IMR-90 (cell line): ENCODE results near the gene ITSN1. TPM values are rescaled to one million over a fixed set of nuclear protein-coding genes. Genes with fewer than 3 reads are reported as not detected.

ENCODE experiments used
- ATAC-seq: fragments of 200-7000 bp; cut with Tn5 transposase; 2 replicates; pipeline ENCODE4 v1.9.1; 2020; ENCODE audit warnings: low read depth, mild to moderate bottlenecking, moderate library complexity
- BruUV-seq: library from RNA; stranded (reverse); fragments of 400-500 nt; replicated peaks from 2 replicates; lab custom pipeline; 2021; lab: Mats Ljungman, UMichigan
- CTCF ChIA-PET: fragments of 300-600 bp; formaldehyde crosslinking; extraction: SDS; loops from one replicate; lab custom pipeline; 2021; ENCODE audit warnings: antibody characterized with exemption; lab: Yijun Ruan, JAX
- POLR2A ChIA-PET: fragments of 300-600 bp; sonication (Branson Sonifier 250); formaldehyde crosslinking; loops from one replicate; lab custom pipeline; 2022; ENCODE audit warnings: antibody characterized with exemption; ENCODE audit not compliant: unreplicated experiment; lab: Charles Lee
- DNase-seq: peaks from one replicate; pipeline ENCODE4 v3.0.0; 2013
- H2AFZ ChIP-seq: replicated peaks from 2 replicates; pipeline ENCODE3; 2013; ENCODE audit warnings: low read length, mild to moderate bottlenecking; ENCODE audit not compliant: poor library complexity
- H2AK5ac ChIP-seq: 2 replicates; pipeline ENCODE4 v1.6.1; 2013; ENCODE audit warnings: low read depth, low read length, inconsistent platforms
- H2AK9ac ChIP-seq: replicated peaks from 2 replicates; pipeline ENCODE3; 2013; ENCODE audit warnings: mild to moderate bottlenecking, low read depth, low read length, moderate library complexity; ENCODE audit not compliant: poor library complexity
- H2BK120ac ChIP-seq: 2 replicates; pipeline ENCODE4 v1.6.1; 2013; ENCODE audit warnings: low read depth, low read length, inconsistent platforms
- H2BK15ac ChIP-seq: 3 replicates; pipeline ENCODE4 v1.6.1; 2013; ENCODE audit warnings: low read depth, low read length, inconsistent platforms
- H2BK20ac ChIP-seq: 2 replicates; pipeline ENCODE4 v1.6.1; 2013; ENCODE audit warnings: low read depth, mild to moderate bottlenecking, inconsistent platforms, low read length, moderate library complexity
- H2BK5ac ChIP-seq: 2 replicates; pipeline ENCODE4 v1.6.1; 2013; ENCODE audit warnings: mild to moderate bottlenecking, low read depth, low read length, inconsistent platforms; ENCODE audit not compliant: poor library complexity, severe bottlenecking
- H3K14ac ChIP-seq: replicated peaks from 2 replicates; pipeline ENCODE4 v1.6.1; 2013; ENCODE audit warnings: low read depth, low read length, inconsistent platforms
- H3K18ac ChIP-seq: 2 replicates; pipeline ENCODE4 v1.6.1; 2013; ENCODE audit warnings: low read depth, low read length, control low read depth
- H3K23ac ChIP-seq: 2 replicates; pipeline ENCODE4 v1.6.1; 2013; ENCODE audit warnings: low read depth, low read length, inconsistent platforms
- H3K27ac ChIP-seq: 2 replicates; pipeline ENCODE4 v1.5.1; 2013; ENCODE audit warnings: mild to moderate bottlenecking, control low read depth, low read length; ENCODE audit not compliant: insufficient read depth
- H3K27me3 ChIP-seq: 2 replicates; pipeline ENCODE4 v1.6.1; 2013; ENCODE audit warnings: low read length; ENCODE audit not compliant: control insufficient read depth, insufficient read depth
- H3K36me3 ChIP-seq: 2 replicates; pipeline ENCODE4 v1.6.1; 2013; ENCODE audit warnings: low read length, mixed read lengths; ENCODE audit not compliant: control insufficient read depth, insufficient read depth
- H3K4ac ChIP-seq: 2 replicates; pipeline ENCODE4 v1.6.1; 2013; ENCODE audit warnings: low read depth, low read length, inconsistent platforms
- H3K4me1 ChIP-seq: 2 replicates; pipeline ENCODE4 v1.6.1; 2013; ENCODE audit warnings: low read length, mixed read lengths; ENCODE audit not compliant: control insufficient read depth, insufficient read depth
- H3K4me2 ChIP-seq: 2 replicates; pipeline ENCODE4 v1.6.1; 2013; ENCODE audit warnings: low read depth, mild to moderate bottlenecking, control low read depth, low read length, moderate library complexity
- H3K4me3 ChIP-seq: 2 replicates; pipeline ENCODE4 v1.5.1; 2013; ENCODE audit warnings: low read depth, mild to moderate bottlenecking, control low read depth, low read length, moderate library complexity; ENCODE audit not compliant: insufficient read depth
- H3K56ac ChIP-seq: 2 replicates; pipeline ENCODE4 v1.6.1; 2013; ENCODE audit warnings: low read length, inconsistent platforms; ENCODE audit not compliant: insufficient read depth; ENCODE audit errors: extremely low read depth
- H3K79me1 ChIP-seq, 2 experiments: 2 replicates each; pipeline ENCODE4 v1.6.1; 2013; ENCODE audit warnings: low read length in 2 of 2, inconsistent platforms in 1 of 2, low read depth in 1 of 2
- H3K9ac ChIP-seq: 2 replicates; pipeline ENCODE4 v1.6.1; 2013; ENCODE audit warnings: low read depth, low read length, control low read depth
- H3K9me1 ChIP-seq: 2 replicates; pipeline ENCODE4 v1.6.1; 2013; ENCODE audit warnings: low read length, inconsistent platforms; ENCODE audit not compliant: insufficient read depth
- H3K9me3 ChIP-seq: 2 replicates; pipeline ENCODE4 v1.6.1; 2013; ENCODE audit warnings: low read length; ENCODE audit not compliant: control insufficient read depth, insufficient read depth
- H4K20me1 ChIP-seq: 2 replicates; pipeline ENCODE4 v1.6.1; 2013; ENCODE audit warnings: low read length, inconsistent platforms; ENCODE audit not compliant: insufficient read depth
- H4K5ac ChIP-seq: 2 replicates; pipeline ENCODE4 v1.6.1; 2013; ENCODE audit warnings: mild to moderate bottlenecking, low read depth, low read length, control low read depth
- H4K8ac ChIP-seq, 2 experiments: 2 replicates each; pipeline ENCODE4 v1.6.1; 2013; ENCODE audit warnings: low read depth in 2 of 2, low read length in 2 of 2, control low read depth in 1 of 2, inconsistent platforms in 1 of 2
- H4K91ac ChIP-seq: 2 replicates; pipeline ENCODE4 v1.6.1; 2013; ENCODE audit warnings: low read depth, low read length, inconsistent platforms; ENCODE audit not compliant: insufficient read depth
- BHLHE40 ChIP-seq: fragments of 150-350 bp; IDR thresholded peaks from 2 replicates; pipeline ENCODE4 v1.6.1; 2016; ENCODE audit warnings: mild to moderate bottlenecking, low read depth, low read length
- CEBPB ChIP-seq: IDR thresholded peaks from 2 replicates; pipeline ENCODE4 v1.6.1; 2012; ENCODE audit warnings: low read depth, low read length, improper control_type of control experiment
- CHD1 ChIP-seq: IDR thresholded peaks from 2 replicates; pipeline ENCODE4 v1.6.1; 2012; ENCODE audit warnings: low read depth, low read length, improper control_type of control experiment
- CTCF ChIP-seq: conservative IDR thresholded peaks from 2 replicates; pipeline ENCODE4 v1.5.1; 2012; ENCODE audit warnings: mild to moderate bottlenecking, low read depth, low read length, improper control_type of control experiment
- ELK1 ChIP-seq: fragments of 150-350 bp; IDR thresholded peaks from 2 replicates; pipeline ENCODE4 v1.6.1; 2016; ENCODE audit warnings: low read depth, mild to moderate bottlenecking, low read length, moderate library complexity, borderline replicate concordance
- FOS ChIP-seq: fragments of 150-350 bp; IDR thresholded peaks from 2 replicates; pipeline ENCODE4 v1.6.1; 2016; ENCODE audit warnings: low read depth, low read length
- MAFK ChIP-seq: IDR thresholded peaks from 2 replicates; pipeline ENCODE4 v1.6.1; 2012; ENCODE audit warnings: low read depth, low read length, improper control_type of control experiment
- MAZ ChIP-seq: IDR thresholded peaks from 2 replicates; pipeline ENCODE4 v1.6.1; 2012; ENCODE audit warnings: low read depth, mild to moderate bottlenecking, low read length, improper control_type of control experiment, moderate library complexity, borderline replicate concordance
- MXI1 ChIP-seq: IDR thresholded peaks from 2 replicates; pipeline ENCODE4 v1.6.1; 2012; ENCODE audit warnings: low read depth, mild to moderate bottlenecking, low read length, moderate library complexity, borderline replicate concordance
- NFE2L2 ChIP-seq: fragments of 150-350 bp; IDR thresholded peaks from 2 replicates; pipeline ENCODE4 v1.6.1; 2016; ENCODE audit warnings: low read depth, mild to moderate bottlenecking, low read length
- POLR2A ChIP-seq: IDR thresholded peaks from 2 replicates; pipeline ENCODE4 v1.6.1; 2012; ENCODE audit warnings: mild to moderate bottlenecking, low read depth, low read length
- RAD21 ChIP-seq: IDR thresholded peaks from 2 replicates; pipeline ENCODE4 v1.6.1; 2012; ENCODE audit warnings: low read length, improper control_type of control experiment
- RCOR1 ChIP-seq: IDR thresholded peaks from 2 replicates; pipeline ENCODE4 v1.6.1; 2012; ENCODE audit warnings: mild to moderate bottlenecking, low read length, improper control_type of control experiment; ENCODE audit not compliant: insufficient replicate concordance
- RFX5 ChIP-seq: IDR thresholded peaks from 2 replicates; pipeline ENCODE4 v1.8.0; 2012; ENCODE audit warnings: low read depth, mild to moderate bottlenecking, low read length, moderate library complexity
- SMC3 ChIP-seq: fragments of 150-350 bp; IDR thresholded peaks from 2 replicates; pipeline ENCODE4 v1.6.1; 2016; ENCODE audit warnings: low read depth, mild to moderate bottlenecking, antibody characterized with exemption, low read length, moderate library complexity
- USF2 ChIP-seq: fragments of 150-350 bp; IDR thresholded peaks from 2 replicates; pipeline ENCODE4 v1.6.1; 2017; ENCODE audit warnings: mild to moderate bottlenecking, antibody characterized with exemption, low read length, low read depth
- WGBS, 2 experiments: methylation state at CpG; one replicate each; pipeline versions ENCODE4 v1.1.5 to v1.1.7; 2013; ENCODE audit warnings: missing lambda C conversion rate in 2 of 2; ENCODE audit not compliant: insufficient read length in 1 of 2; ENCODE audit errors: extremely low coverage in 2 of 2; 5-methylcytosine and 5-hydroxymethylcytosine counted together
- dilution Hi-C: fragments of 300-500 bp; cut with HindIII; formaldehyde crosslinking; loops from one replicate; pipeline ENCODE4 v1.14.3; 2018; ENCODE audit warnings: low sequenced_read_pairs; ENCODE audit not compliant: unreplicated experiment
- in situ Hi-C: fragments of 300-500 bp; cut with MboI; formaldehyde crosslinking; loops from 3 replicates; pipeline ENCODE4 v1.14.3; 2019; ENCODE audit warnings: low sequenced_read_pairs, inconsistent platforms, mixed read lengths
- intact Hi-C: fragments of 100-400 bp; cut with micrococcal nuclease; formaldehyde crosslinking; loops from 2 replicates; pipeline ENCODE4 v1.10.0; 2022
- polyA plus RNA-seq, 3 experiments: library from polyadenylated mRNA; depleted of rRNA; stranded (reverse); fragments of >200 nt; gene quantifications; 2 replicates each; pipeline ENCODE4 v1.2.3, GENCODE V29; 2012; ENCODE audit warnings: low replicate concordance in 1 of 3
- total RNA-seq: library from RNA; depleted of rRNA; stranded (reverse); fragments of >200 nt; gene quantifications from 2 replicates; pipeline ENCODE4 v1.2.3, GENCODE V29; 2012

Gene ITSN1
- total and polyA plus RNA-seq, 2 of the 4 experiments (the other 2 are of a cell fraction), result 45.4 to 62.0 TPM

DNA sequence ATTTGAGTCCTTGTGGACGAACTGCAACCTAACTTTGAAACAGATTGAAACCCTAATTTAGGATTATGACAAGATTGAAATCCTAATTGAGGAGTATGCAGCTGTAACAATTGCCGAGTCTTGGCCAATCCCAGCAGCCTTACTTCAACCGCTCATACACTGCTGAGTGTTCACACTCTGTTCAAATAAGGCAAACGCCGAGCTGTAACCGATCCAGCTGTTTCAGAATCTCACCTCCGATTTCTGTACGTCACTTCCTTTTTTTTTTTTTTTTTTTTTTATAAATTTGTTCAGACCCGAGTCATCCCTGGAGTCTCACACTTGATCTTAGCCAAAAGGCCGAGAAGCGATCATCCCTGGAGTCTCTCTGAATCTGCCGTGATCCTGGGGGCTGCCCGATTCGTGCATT, 295.6 kb downstream of the ITSN1 start:
- POLR2A ChIA-PET, result no interaction called here
- no peak for TF ChIP-seq BHLHE40
- no peak for TF ChIP-seq CTCF
- TF ChIP-seq NFE2L2, result no peak
- no peak for TF ChIP-seq RFX5
- no peak for TF ChIP-seq RAD21
- no peak for TF ChIP-seq MAZ
- no peak for TF ChIP-seq ELK1
- no peak for TF ChIP-seq POLR2A
- TF ChIP-seq CEBPB, result no peak
- TF ChIP-seq SMC3, result no peak
- no peak for TF ChIP-seq FOS
- no peak for TF ChIP-seq USF2
- no peak for TF ChIP-seq MXI1
- no peak for TF ChIP-seq MAFK
- no peak for TF ChIP-seq RCOR1
- no peak for TF ChIP-seq CHD1
- Histone ChIP-seq H3K56ac (no peak overlapping the region), H3K27ac (no peak overlapping the region), H3K9me3 (no peaks in the 10 kb centered on the region), H4K5ac (no peak overlapping the region), H2AFZ (no peak overlapping the region), H2BK15ac (no peak overlapping the region), H3K4me3 (no peak overlapping the region), H2BK120ac (no peak overlapping the region), H3K9ac (no peak overlapping the region), H3K27me3 (no peaks in the 10 kb centered on the region), H2BK5ac (no peak overlapping the region), H4K20me1 (no peaks in the 10 kb centered on the region), H3K4me2 (no peak overlapping the region), H4K8ac (no peak overlapping the region; a peak in 1 of 4 replicates), H2BK20ac (no peak overlapping the region), H4K91ac (no peak overlapping the region), H2AK9ac (no peak overlapping the region), H3K18ac (no peak overlapping the region), H3K4ac (no peak overlapping the region), H3K23ac (no peak overlapping the region), H3K9me1 (peaks cover 6% of the 10 kb centered on the region; the same call in 1 of the 2 replicates), H3K4me1 (peaks cover 5% of the 10 kb centered on the region; the same call in 1 of the 2 replicates), H3K14ac (no peak overlapping the region), H3K79me1 (no peaks in the 10 kb centered on the region), H3K36me3 (no peaks in the 10 kb centered on the region), H2AK5ac (no peak overlapping the region)
- no peak for ATAC-seq
- no peak for DNase-seq
- dilution Hi-C loops (no loop called here), in situ Hi-C loops (no loop called here), intact Hi-C loops (loop anchor here (5.0 kb wide), 1 partner anchor 409 kb away; no protein-coding TSS in a partner anchor)
- BruUV-seq, result no TSS peak
- CTCF ChIA-PET, result no interaction called here
- 95% methylated on average over 4 of the region's 14 CpGs; no CpG with 5 or more reads in 1 of the 2 experiments for WGBS, 2 experiments
